GM12874 (cell line): Measurements from ENCODE around the gene DDX19B.

Experiments used
- TF ChIP-seq, protein P1 (sequence below): IDR thresholded peaks from 2 replicates; pipeline ENCODE4 v1.5.1; 2011; ENCODE audit warnings: low read depth, mild to moderate bottlenecking, control low read depth, low read length, moderate library complexity; ENCODE audit not compliant: insufficient read depth

The DDX19B gene

DNA sequence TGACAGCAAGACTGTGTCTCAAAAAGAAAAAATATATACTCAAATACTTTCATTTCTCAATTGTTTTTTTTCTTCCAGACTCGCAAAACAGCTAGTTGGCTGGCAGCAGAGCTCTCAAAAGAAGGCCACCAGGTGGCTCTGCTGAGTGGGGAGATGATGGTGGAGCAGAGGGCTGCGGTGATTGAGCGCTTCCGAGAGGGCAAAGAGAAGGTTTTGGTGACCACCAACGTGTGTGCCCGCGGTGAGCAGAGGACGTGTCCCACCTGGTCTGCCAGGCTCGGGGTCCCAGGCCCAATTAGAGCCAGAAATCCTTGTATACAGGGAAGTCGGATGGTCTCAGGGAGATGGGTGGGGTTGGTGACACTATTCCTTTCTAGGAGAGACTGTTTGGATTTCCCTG is 71.2 kb downstream of the DDX19B start:
- TF ChIP-seq, protein P1, sequence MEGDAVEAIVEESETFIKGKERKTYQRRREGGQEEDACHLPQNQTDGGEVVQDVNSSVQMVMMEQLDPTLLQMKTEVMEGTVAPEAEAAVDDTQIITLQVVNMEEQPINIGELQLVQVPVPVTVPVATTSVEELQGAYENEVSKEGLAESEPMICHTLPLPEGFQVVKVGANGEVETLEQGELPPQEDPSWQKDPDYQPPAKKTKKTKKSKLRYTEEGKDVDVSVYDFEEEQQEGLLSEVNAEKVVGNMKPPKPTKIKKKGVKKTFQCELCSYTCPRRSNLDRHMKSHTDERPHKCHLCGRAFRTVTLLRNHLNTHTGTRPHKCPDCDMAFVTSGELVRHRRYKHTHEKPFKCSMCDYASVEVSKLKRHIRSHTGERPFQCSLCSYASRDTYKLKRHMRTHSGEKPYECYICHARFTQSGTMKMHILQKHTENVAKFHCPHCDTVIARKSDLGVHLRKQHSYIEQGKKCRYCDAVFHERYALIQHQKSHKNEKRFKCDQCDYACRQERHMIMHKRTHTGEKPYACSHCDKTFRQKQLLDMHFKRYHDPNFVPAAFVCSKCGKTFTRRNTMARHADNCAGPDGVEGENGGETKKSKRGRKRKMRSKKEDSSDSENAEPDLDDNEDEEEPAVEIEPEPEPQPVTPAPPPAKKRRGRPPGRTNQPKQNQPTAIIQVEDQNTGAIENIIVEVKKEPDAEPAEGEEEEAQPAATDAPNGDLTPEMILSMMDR: peak; percentile 35; the same call in 1 of the 2 replicates

DNA sequence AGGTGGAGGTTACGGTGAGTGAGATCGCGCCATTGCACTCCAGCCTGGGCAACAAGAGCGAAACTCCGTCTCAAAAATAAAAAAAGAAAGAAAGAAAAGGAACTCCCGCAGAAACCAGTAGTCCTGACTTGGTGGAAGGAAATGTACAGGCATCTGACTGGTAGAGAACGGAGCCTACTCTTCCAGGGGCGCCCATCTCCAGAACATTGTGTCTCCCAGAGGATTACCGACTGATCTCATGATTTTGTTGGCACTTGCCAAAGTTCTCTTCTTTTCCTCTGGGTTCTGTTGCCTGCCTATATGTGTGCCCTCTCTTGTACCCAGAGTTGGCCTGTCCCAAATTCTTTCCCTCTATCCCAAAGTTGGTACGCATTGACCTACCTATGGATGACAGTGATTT is 71.9 kb downstream of the DDX19B start:
- TF ChIP-seq, protein P1: no peak

DNA sequence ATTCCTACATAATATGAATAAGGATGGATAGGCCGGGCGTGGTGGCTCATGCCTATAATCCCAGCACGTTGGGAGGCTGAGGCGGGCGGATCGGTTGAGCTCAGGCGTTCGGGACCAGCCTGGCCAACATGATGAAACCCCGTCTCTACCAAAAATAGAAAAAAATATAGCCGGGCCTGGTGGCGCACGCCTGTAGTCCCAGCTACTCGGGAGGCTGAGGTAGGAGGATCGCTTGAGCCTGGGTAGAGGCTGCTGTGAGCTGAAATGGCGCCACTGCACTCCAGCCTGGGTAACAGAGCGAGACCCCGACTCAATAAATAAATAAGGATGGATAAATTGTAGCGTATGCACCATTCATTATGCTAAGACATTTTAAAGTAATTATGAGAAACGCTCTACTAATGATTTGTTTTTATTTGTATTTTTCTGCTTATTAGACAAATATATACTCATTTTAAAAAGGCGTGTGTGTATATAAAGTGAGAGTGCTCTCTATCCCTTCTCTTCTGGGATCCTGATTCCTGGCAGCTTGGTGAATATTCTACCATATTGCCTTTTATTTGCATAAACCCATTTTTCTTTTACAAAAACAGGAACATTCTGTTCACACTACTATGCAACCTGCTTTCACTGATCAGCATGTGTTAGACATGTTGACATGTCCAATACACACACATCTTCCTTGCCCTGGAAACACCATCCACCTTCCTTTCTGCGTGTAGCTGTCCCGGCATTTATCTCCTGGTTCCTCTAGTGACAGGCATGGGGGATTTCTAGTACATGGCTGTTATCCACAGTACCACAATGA is 74.1 kb downstream of the DDX19B start:
- TF ChIP-seq, protein P1: no peak

DNA sequence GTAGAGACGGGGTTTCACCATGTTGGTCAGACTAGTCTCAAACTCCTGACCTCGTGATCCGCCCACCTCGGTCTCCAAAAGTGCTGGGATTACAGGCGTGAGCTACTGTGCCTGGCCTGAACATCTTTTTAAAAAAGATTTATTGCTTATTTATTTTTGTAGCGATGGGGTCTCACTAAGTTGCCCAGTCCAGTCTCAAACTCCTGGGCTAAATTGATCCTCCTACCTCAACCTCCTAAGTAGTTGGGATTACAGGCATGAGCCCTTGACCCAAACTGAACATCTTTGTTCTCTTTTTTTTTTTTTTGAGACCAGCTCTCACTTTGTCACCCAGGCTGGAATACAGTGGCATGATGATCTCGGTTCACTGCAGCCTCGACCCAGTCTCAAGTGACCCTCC is 75.2 kb downstream of the DDX19B start:
- TF ChIP-seq, protein P1: no peak

DNA sequence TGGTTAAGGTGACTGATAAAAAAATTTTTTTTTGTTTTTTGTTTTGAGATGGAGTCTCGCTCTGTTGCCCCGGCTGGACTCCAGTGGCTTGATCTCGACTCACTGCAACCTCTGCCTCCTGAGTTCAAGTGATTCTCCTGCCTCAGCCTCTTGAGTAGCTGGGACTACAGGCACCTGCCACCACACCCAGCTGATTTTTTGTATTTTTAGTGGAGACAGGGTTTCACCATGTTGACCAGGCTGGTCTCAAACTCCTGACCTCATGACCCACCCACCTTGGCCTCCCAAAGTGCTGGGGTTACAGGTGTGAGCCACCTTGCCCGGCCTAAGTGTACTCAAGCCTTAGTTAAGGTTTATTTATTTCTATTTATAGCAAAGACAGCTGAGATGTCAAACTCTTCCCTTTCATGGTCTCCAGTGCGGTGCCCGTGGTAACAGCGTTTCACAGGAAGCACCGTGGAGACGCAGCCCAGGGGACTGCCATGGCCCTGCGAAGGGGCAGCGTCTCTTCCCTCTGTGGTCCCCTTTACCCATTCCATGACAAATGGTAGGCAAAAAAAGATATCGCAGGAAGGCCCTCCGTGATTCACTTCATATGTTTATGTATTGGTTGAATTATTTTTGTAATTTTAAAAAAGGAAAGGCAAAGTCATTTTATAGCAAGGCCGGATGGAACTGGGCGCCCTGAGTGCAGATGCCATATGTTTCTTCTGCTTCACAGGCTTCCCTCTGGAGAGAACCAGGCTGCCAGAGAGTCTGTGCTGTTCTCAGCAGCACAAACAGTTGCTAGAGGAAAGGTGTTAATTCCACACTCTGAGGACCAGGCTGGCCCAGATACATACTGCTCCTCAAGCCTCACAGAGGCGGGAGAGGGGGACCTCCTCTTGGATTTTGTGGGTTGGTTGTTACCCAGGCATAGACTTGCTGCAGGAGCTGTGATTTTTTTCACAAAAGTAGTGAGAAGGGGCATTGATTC is 76.9 kb downstream of the DDX19B start:
- TF ChIP-seq, protein P1: no peak

DNA sequence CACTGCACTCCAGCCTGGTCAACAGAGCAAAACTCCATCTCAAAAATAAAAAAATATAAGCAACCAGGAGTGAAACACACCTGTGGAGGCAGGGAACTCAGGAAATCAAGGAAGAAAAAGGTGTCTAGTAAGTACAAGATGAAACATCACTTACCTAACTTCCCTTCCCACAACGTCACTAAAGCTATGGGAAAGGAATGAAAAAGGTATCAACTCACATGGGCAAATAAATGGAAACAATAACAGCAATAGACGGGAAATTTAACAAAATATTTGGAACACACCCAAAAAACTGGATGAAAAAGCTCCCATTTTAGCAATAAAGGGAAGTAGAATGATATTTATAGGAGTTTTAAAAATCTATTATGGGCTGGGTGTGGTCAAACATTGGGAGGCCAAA is 78.8 kb downstream of the DDX19B start:
- TF ChIP-seq, protein P1: no peak

DNA sequence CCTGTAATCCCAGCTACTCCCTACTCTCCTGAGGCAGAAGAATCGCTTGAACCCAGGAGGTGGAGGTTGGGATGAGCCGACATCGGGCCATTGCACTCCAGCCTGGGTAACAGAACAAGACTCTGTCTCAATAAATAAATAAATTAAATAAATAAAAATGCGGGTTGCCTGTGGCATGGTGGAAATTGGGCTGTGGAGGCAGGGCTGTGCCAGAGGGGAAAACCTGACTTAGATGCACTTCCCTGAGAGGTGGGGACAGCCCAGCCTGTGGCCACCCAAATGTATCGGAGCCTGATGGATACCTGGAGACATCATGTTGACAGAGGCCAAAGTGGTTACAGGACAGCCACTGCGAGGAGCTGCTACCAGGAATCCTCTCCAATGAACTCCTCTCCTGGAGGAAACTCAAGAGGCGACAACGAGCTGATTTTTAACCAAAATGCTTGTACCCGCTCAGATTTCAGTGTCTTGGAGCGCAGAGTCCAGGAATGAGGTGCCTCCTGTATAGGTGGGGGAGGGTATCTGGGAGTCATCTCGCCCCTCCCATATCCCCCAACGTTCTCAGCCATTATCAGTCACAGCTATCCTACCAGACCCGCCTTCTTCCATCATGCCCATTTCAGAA is 80.0 kb downstream of the DDX19B start:
- TF ChIP-seq, protein P1: no peak
